Kidney (tissue), 14 donors: ENCODE data around the gene VPS72. TPM values are rescaled to one million over a fixed set of nuclear protein-coding genes. Genes with fewer than 3 reads are reported as not detected.
"Not testable (repeated sequence)": the region's sequence is repeated elsewhere in the genome, so short reads cannot be mapped to it uniquely, and the experiment has no call there.

Experiments used
- DNase-seq, 5 donors: peaks; one replicate each; pipeline ENCODE4 v3.0.0-alpha.2; 2013 to 2020
- FAIRE-seq: peaks from 2 replicates; lab custom pipeline; 2012; peaks lifted over from hg19 to GRCh38; lab: Jason Lieb, UNC
- H3K27ac ChIP-seq, 2 donors: one replicate each; pipeline ENCODE4 v1.7.0; 2013; ENCODE audit warnings: low read depth in 2 of 2, low read length in 2 of 2, inconsistent platforms in 1 of 2
- H3K27me3 ChIP-seq: one replicate; pipeline ENCODE4 v1.7.1; 2013; ENCODE audit warnings: low read length, inconsistent platforms; ENCODE audit not compliant: control insufficient read depth, insufficient read depth
- H3K36me3 ChIP-seq, 3 donors: one replicate each; pipeline versions ENCODE4 v1.7.0 to v1.7.1; 2013; ENCODE audit warnings: low read length in 3 of 3, control low read depth in 1 of 3, inconsistent platforms in 1 of 3; ENCODE audit not compliant: insufficient read depth in 3 of 3, control insufficient read depth in 2 of 3
- H3K4me1 ChIP-seq, 3 donors: one replicate each; pipeline versions ENCODE4 v1.7.0 to v1.7.1; 2013; ENCODE audit warnings: low read length in 3 of 3, inconsistent platforms in 1 of 3, low read depth in 1 of 3; ENCODE audit not compliant: control insufficient read depth in 2 of 3, insufficient read depth in 2 of 3
- H3K4me3 ChIP-seq, 3 donors: one replicate each; pipeline versions ENCODE4 v1.7.0 to v1.8.1; 2013; ENCODE audit warnings: low read length in 3 of 3, control low read depth in 1 of 3, inconsistent platforms in 1 of 3
- H3K9ac ChIP-seq, 3 donors: one replicate each; pipeline versions ENCODE4 v1.7.0 to v1.7.1; 2013; ENCODE audit warnings: low read length in 3 of 3, control low read depth in 1 of 3, inconsistent platforms in 1 of 3
- H3K9me3 ChIP-seq, 3 donors: one replicate each; pipeline versions ENCODE4 v1.7.0 to v1.7.1; 2013; ENCODE audit warnings: low read length in 3 of 3, control low read depth in 1 of 3, inconsistent platforms in 1 of 3; ENCODE audit not compliant: control insufficient read depth in 2 of 3, insufficient read depth in 1 of 3
- CTCF ChIP-seq: IDR thresholded peaks from 3 replicates; pipeline ENCODE4 v1.5.1; 2012; ENCODE audit warnings: mild to moderate bottlenecking, moderate library complexity, borderline replicate concordance; ENCODE audit not compliant: insufficient read depth; ENCODE audit errors: extremely low read depth
- intact Hi-C: fragments of 100-400 bp; cut with DNase I; formaldehyde crosslinking; loops from one replicate; pipeline ENCODE4 v1.11.1; 2022
- polyA plus RNA-seq: library from polyadenylated mRNA; stranded (reverse); fragments of 350-450 nt; fragmentation: Illumina TruSeq; extraction: RNeasy Lipid Tissue Mini Kit (QIAGEN cat#74804); gene quantifications from one replicate; pipeline ENCODE4 v1.2.3, GENCODE V29; 2014; ENCODE audit warnings: low read depth, low replicate concordance; ENCODE audit not compliant: insufficient read depth
- total RNA-seq: library from RNA; stranded (reverse); fragmentation: NEBNext Ultra II Directional; extraction: Animal tissue kit (Norgen Biotek cat#: 25700); gene quantifications from one replicate; pipeline ENCODE4 v1.2.1, GENCODE V29; 2021
- donor health status: control.
- donor health status: control.
- donor health status: control.
- donor health status: control.
- donor health status: control.
- donor health status: DM: yes; HTN: yes; CAD: no.
- donor health status: Normal renal cell carcinoma (clear cell type).

The VPS72 gene
- total and polyA plus RNA-seq, 2 donors from 2014 or later = 38.2 to 52.6 TPM

GRCh38 chr1:151193856-151194255, 3.9 kb upstream of the VPS72 start:
- FAIRE-seq (no peak), DNase-seq (no peak)
- TF ChIP-seq CTCF = no peak
- H3K36me3 ChIP-seq = no peaks in the 10 kb centered on the region
- H3K9ac ChIP-seq = no peak overlapping the region
- intact Hi-C loops = no loop called here
- no peak overlapping the region for H3K4me3 ChIP-seq
- H3K9me3 ChIP-seq = no peaks in the 10 kb centered on the region
- H3K27ac ChIP-seq = no peak overlapping the region
- H3K4me1 ChIP-seq = peaks cover 0 to 12% (median 6%) of the 10 kb centered on the region in 3 donors
- H3K27me3 ChIP-seq = no peaks in the 10 kb centered on the region

- peaks cover 5 to 17% (median 10%) of the 10 kb centered on the region in 3 donors for H3K4me1 ChIP-seq
- FAIRE-seq (no peak), DNase-seq (no peak)
- no peaks in the 10 kb centered on the region for H3K36me3 ChIP-seq
- TF ChIP-seq CTCF = no peak
- H3K9ac ChIP-seq = no peak overlapping the region
- H3K9me3 ChIP-seq = no peaks in the 10 kb centered on the region
- no peak overlapping the region for H3K27ac ChIP-seq
- no peak overlapping the region for H3K4me3 ChIP-seq
- H3K27me3 ChIP-seq = no peaks in the 10 kb centered on the region
- intact Hi-C loops = no loop called here
These were observed 3.3 kb upstream of the VPS72 start for GRCh38 chr1:151193304-151193703.

- intact Hi-C loops = no loop called here
- H3K27ac ChIP-seq = no peak overlapping the region
- H3K9me3 ChIP-seq = no peaks in the 10 kb centered on the region
- FAIRE-seq (no peak), DNase-seq (no peak)
- H3K27me3 ChIP-seq = no peaks in the 10 kb centered on the region
- peaks cover 5 to 11% (median 6%) of the 10 kb centered on the region in 3 donors for H3K4me1 ChIP-seq
- no peak overlapping the region for H3K9ac ChIP-seq
- no peaks in the 10 kb centered on the region for H3K36me3 ChIP-seq
- no peak for TF ChIP-seq CTCF
- no peak overlapping the region for H3K4me3 ChIP-seq
These were observed 2.0 kb upstream of the VPS72 start for GRCh38 chr1:151192047-151192446.

- intact Hi-C loops, H3K27ac ChIP-seq, H3K9me3 ChIP-seq, FAIRE-seq, DNase-seq, H3K27me3 ChIP-seq: not testable (repeated sequence)
- Histone ChIP-seq H3K36me3 (peaks cover 6 to 12% (median 9%) of the 10 kb centered on the region in 3 donors), H3K9ac (peak overlapping the region in 1 of 3 donors; percentile 90), H3K4me1 (peaks cover 5 to 11% (median 6%) of the 10 kb centered on the region in 3 donors), H3K4me3 (peak overlapping the region; percentile 92 to 99 (median 92))
These were observed 1.3 kb downstream of the VPS72 start for GRCh38 chr1:151188667-151189066.
